Smooth muscle cell of the brain vasculature (primary cell): ENCODE results near the gene PHF19.

Experiments used
- DNase-seq: peaks from one replicate; pipeline ENCODE4 v3.0.0-alpha.2; 2012; ENCODE audit warnings: low read depth, low spot score

Gene PHF19

DNA sequence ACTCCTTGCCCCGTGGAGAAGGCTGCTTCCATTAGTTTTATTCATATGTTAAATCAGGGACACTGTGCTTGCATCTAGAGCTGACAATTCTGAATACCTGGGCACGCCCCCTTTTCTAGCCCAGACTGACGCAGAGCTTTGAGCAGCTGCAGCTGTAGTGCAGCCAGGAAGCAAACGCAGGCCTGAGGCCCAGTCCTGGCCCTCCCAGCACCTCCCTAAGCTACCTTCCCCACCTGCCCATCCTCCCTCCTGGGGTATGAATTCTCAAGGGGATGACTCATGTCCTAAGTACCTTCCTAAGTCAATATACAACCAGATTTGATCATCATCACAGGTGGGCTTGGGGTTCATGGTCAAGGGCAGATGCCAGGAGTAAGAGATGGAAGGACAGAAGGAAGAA is 3.5 kb downstream of the PHF19 start:
- no peak for DNase-seq

DNA sequence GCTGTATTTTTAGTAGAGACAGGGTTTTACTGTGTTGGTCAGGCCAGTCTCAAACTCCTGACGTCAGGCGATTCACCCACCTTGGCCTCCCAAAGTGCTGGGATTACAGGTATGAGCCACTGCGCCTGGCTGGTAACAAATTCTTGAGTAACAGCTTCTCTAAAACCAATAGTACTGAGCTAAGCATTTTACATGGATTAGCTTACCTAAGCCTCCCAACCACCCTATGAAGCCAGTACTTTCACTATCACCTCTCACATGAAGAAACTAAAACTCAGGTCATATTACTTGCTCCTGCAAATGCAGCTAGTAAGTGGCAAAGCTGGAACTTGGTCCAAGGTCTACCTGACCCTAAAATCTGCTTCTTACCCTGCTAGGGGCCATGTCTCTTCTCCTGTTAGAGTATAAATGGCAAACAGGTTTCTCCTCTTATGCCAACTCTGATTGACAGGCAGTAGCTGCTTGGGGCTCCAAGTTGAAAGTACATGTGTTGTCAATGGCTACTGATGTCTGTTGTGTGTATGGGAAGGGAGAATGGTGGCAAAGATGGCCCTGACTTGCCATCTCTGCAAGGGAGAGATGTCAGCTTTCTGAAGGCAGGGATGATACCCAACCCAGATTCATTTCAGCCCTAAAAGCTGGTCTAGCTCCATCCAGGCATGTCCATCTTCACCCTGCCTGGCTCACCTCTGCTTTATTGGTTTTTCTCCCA is 4.0 kb downstream of the PHF19 start:
- DNase-seq = no peak

DNA sequence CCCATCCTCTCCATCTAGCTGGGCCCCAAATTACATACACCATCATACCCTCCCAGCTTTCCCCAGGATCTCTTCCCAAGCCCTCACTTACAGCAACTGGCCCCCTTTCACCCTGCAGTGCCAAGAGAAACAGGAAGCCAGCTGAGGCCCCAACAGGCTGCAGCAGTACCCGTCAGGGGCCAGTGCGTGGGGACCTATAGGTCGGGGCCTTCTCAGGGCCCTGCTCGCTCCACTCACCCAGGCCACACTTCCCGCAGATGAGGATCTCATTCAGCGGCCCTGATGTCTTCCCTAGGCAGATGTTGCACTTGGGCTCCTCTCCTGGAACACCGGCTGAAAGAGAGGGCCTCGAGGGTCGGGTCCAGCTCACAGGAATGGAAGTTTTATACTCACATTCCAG is 6.8 kb downstream of the PHF19 start:
- DNase-seq = no peak

GRCh38 chr9:120869726-120870125 is 7.3 kb downstream of the PHF19 start:
- no peak for DNase-seq

DNA sequence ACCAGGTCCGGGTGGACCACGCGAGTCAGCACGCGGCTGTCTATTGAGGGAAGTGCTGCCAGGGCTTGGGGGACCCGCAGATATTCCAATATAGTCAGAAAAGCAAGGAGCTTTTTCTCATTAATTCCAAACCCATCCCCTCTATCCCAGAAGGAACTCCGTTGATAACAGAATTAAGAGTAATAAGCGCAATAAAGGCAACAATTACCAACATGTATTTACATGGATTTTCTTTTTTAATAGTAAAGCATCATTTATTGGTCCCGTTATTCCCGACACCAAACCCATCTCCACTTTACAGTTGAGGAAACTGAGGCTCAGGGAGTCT is 7.7 kb downstream of the PHF19 start:
- DNase-seq = no peak

DNA sequence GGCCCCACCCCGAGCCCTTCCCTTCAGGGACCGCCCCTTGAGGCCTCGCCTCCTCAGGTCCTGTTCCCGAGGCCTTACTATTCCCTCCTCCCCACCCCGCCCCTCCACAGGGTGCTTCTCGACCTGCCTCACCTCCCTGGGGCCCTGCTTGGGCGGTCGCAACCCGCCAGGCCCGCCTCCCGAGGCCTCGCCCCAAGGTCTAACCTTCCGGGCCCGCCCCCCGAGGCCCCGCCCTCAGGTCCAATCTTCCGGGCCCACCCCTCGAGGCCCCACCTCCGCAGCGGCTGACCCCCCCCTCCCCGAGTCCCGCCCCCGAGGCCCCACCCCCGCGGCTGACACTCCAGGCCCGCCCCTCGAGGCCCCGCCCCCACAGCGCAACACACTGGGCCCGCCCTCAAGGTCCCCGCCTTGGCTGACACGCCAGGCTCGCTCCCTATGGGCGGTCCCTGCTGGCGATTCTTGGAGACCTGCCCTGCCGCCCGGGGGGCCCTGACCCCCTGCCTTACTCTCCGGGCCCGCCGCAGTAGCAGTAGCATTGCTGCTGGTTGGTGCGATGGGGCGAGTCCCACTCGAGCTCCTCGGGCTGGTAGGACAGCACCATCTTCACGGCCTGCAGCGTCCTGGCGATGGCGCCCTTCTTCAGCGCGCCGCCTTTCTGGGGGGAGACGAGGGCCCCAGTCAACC is 8.2 kb downstream of the PHF19 start:
- DNase-seq = peak; percentile 78

GRCh38 chr9:120868339-120868675 is 8.7 kb downstream of the PHF19 start:
- no peak for DNase-seq

- DNase-seq = no peak
These were observed 9.2 kb downstream of the PHF19 start for GRCh38 chr9:120867676-120868338.

DNA sequence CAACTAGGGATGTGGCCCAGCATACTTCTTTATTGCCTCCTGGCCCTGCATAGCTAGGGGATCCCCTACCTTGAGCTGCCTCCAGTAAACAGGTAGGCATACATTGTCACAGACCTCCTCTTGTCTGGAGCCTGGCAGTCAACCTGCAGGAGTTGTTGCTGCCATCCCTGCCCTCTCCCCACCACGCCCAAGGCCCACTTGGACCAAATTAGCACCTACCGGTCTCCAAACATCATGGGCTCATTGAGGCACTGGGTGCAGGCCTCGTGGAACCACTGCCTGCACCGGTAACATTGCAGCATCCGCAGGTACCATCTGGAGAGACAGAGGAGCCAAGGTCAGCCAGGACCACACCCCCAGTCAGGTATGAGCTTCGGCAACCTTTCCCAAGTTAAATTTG is 10.3 kb downstream of the PHF19 start:
- no peak for DNase-seq

GRCh38 chr9:120865809-120866208 is 11.2 kb downstream of the PHF19 start:
- DNase-seq = no peak

- DNase-seq = no peak
These were observed 11.8 kb downstream of the PHF19 start for GRCh38 chr9:120865176-120865575.

GRCh38 chr9:120864719-120865118 is 12.3 kb downstream of the PHF19 start:
- no peak for DNase-seq

GRCh38 chr9:120863833-120864232 is 13.2 kb downstream of the PHF19 start:
- no peak for DNase-seq

- DNase-seq = no peak
These were observed 14.5 kb downstream of the PHF19 start for GRCh38 chr9:120862452-120862851.

GRCh38 chr9:120861935-120862334 is 15.1 kb downstream of the PHF19 start:
- no peak for DNase-seq

DNA sequence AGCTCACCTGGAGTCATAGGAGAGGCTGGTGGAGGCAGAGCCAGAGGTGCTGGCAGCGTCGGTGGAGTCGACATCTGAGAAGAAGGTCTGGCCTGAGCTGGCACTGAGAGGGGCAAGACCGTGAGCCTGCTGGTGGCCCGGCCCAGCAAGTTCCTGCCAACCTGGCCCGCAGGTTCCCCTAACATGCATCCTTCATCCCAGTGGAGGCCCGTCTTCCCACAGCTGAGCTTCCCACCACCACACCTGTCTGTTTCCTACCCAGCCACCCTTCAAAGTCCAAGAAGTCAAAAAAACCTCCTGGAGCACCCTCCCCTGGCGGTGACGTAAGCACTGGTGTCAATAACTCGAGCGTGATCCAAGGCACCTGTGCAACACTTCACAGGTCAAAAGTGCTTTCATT is 16.9 kb downstream of the PHF19 start:
- no peak for DNase-seq

DNA sequence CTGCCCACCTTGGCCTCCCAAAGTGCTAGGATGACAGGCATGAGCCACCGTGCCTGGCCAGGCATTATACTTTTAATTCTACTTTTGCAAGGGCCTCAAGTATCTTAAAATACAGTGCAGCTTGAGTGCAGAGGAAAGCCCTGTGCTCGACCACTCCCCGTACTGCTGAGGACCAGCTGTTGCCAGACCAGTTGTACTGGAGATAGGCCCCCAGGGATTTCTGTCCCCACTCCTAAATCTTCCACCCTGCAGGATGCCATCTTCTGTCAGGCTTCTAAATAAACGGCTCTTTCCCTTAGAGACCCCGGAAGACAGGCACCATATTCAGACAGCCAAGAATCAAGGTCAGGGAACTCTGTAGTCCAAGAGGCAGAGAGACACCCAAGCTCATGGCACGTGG is 17.6 kb downstream of the PHF19 start:
- no peak for DNase-seq

- DNase-seq = no peak
These were observed 19.1 kb downstream of the PHF19 start for GRCh38 chr9:120857902-120858301.

- no peak for DNase-seq
These were observed 19.5 kb downstream of the PHF19 start for GRCh38 chr9:120857481-120857880.

- no peak for DNase-seq
These were observed 20.3 kb downstream of the PHF19 start for GRCh38 chr9:120856700-120857099.

- no peak for DNase-seq
These were observed 20.9 kb downstream of the PHF19 start for GRCh38 chr9:120855827-120856670.

- DNase-seq = no peak
These were observed 22.2 kb downstream of the PHF19 start for GRCh38 chr9:120854596-120855327.
